Tibial nerve (tissue), 4 donors: Measurements from ENCODE around the gene PAQR9.

ENCODE experiments used
- CTCF ChIP-seq, 5 experiments: fragments of 200-600 bp in 3 of 5; fragments of 450-650 bp in 2 of 5; sonication (generic) in 3 of 5; IDR thresholded peaks; one replicate each; pipeline ENCODE4 v1.5.1; 2016 to 2019; ENCODE audit warnings: antibody characterized with exemption in 5 of 5, mild to moderate bottlenecking in 3 of 5, moderate library complexity in 2 of 5
- EP300 ChIP-seq, 2 donors: sonication (generic); formaldehyde crosslinking; IDR thresholded peaks; one replicate each; pipeline ENCODE4 v1.6.1; 2017; ENCODE audit warnings: antibody characterized with exemption in 2 of 2, mild to moderate bottlenecking in 1 of 2
- POLR2A ChIP-seq, 2 donors: fragments of 450-650 bp; IDR thresholded peaks; one replicate each; pipeline ENCODE4 v1.6.1; 2017; ENCODE audit warnings: antibody characterized with exemption in 2 of 2, mild to moderate bottlenecking in 2 of 2, moderate library complexity in 2 of 2

GRCh38 chr3:142926368-142926944 lies 37.0 kb downstream of the PAQR9 start:
- TF ChIP-seq EP300 (IDR thresholded peaks at IDR 0.05) (no peak), CTCF (IDR thresholded peaks at IDR 0.05) (no peak), POLR2A (IDR thresholded peaks at IDR 0.05) (no peak)
